H1 (cell line): Measurements from ENCODE around the gene C19orf12. TPM values are rescaled to one million over a fixed set of nuclear protein-coding genes. Genes with fewer than 3 reads are reported as not detected.

Experiments
- CTCF ChIA-PET: fragments of 300-600 bp; sonication (Branson Sonifier 250); formaldehyde crosslinking; loops from one replicate; lab custom pipeline; 2021; ENCODE audit not compliant: partially characterized antibody; lab: Charles Lee
- POLR2A ChIA-PET: fragments of 300-600 bp; sonication (Branson Sonifier 250); formaldehyde crosslinking; loops from one replicate; lab custom pipeline; 2021; ENCODE audit warnings: inconsistent platforms; ENCODE audit not compliant: partially characterized antibody; lab: Charles Lee
- DNase-seq, 2 experiments: peaks; one replicate each; pipeline versions ENCODE4 v3.0.0 to v3.0.0-alpha.2; 2010 to 2022; ENCODE audit warnings: low spot score in 2 of 2, low read depth in 1 of 2, mixed read lengths in 1 of 2
- FAIRE-seq: peaks from 2 replicates; lab custom pipeline; 2011; peaks lifted over from hg19 to GRCh38; lab: Jason Lieb, UNC
- H2AFZ ChIP-seq: 2 replicates; pipeline ENCODE4 v1.8.1; 2012; ENCODE audit warnings: low read length, inconsistent platforms
- H2AK5ac ChIP-seq: 2 replicates; pipeline ENCODE4 v1.6.1; 2013; ENCODE audit warnings: low read depth, low read length
- H2BK120ac ChIP-seq: replicated peaks from 2 replicates; pipeline ENCODE3; 2013; ENCODE audit warnings: low read depth, low read length, inconsistent platforms
- H2BK12ac ChIP-seq: 2 replicates; pipeline ENCODE4 v1.6.1; 2013; ENCODE audit warnings: low read depth, low read length
- H2BK15ac ChIP-seq: 2 replicates; pipeline ENCODE4 v1.6.1; 2013; ENCODE audit warnings: low read length
- H2BK20ac ChIP-seq: 2 replicates; pipeline ENCODE4 v1.6.1; 2013; ENCODE audit warnings: low read length
- H2BK5ac ChIP-seq: 2 replicates; pipeline ENCODE4 v1.6.1; 2013; ENCODE audit warnings: low read depth, low read length
- H3K14ac ChIP-seq: 2 replicates; pipeline ENCODE4 v1.6.1; 2013; ENCODE audit warnings: inconsistent platforms; ENCODE audit not compliant: insufficient read length
- H3K18ac ChIP-seq: 2 replicates; pipeline ENCODE4 v1.6.1; 2013; ENCODE audit warnings: low read length; ENCODE audit errors: extremely low read depth
- H3K23ac ChIP-seq: 2 replicates; pipeline ENCODE4 v1.6.1; 2013; ENCODE audit warnings: inconsistent platforms; ENCODE audit not compliant: insufficient read length
- H3K23me2 ChIP-seq: 2 replicates; pipeline ENCODE4 v1.6.1; 2013; ENCODE audit warnings: low read depth, low read length
- H3K27ac ChIP-seq: 2 replicates; pipeline ENCODE4 v1.6.1; 2011; ENCODE audit warnings: low read depth, low read length, inconsistent platforms
- H3K27me3 ChIP-seq, 4 experiments: replicated peaks in 1 of 4; 1 replicate in 1 of 4; 2 replicates in 3 of 4; pipeline versions ENCODE4 v1.6.1 to v1.8.1; 2011 to 2013; ENCODE audit warnings: low read length in 3 of 4, mild to moderate bottlenecking in 3 of 4, inconsistent platforms in 2 of 4, mixed read lengths in 2 of 4, moderate library complexity in 1 of 4; ENCODE audit not compliant: control insufficient read depth in 3 of 4, insufficient read depth in 3 of 4; ENCODE audit errors: extremely low read depth in 1 of 4
- H3K36me3 ChIP-seq, 4 experiments: 2 replicates each; pipeline versions ENCODE4 v1.6.1 to v1.8.1; 2011 to 2013; ENCODE audit warnings: mild to moderate bottlenecking in 4 of 4, low read length in 3 of 4, moderate library complexity in 2 of 4, control low read depth in 1 of 4, inconsistent platforms in 1 of 4; ENCODE audit not compliant: insufficient read depth in 4 of 4, control insufficient read depth in 2 of 4
- H3K4ac ChIP-seq: replicated peaks from 2 replicates; pipeline ENCODE3; 2013; ENCODE audit warnings: low read length, low read depth, mixed read lengths, inconsistent platforms; ENCODE audit not compliant: insufficient read length
- H3K4me1 ChIP-seq, 4 experiments: replicated peaks in 1 of 4; 1 replicate in 1 of 4; 2 replicates in 3 of 4; pipeline versions ENCODE4 v1.6.1 to v1.8.1; 2011 to 2013; ENCODE audit warnings: low read length in 3 of 4, inconsistent platforms in 2 of 4, mixed read lengths in 1 of 4; ENCODE audit not compliant: insufficient read depth in 4 of 4, control insufficient read depth in 3 of 4
- H3K4me2 ChIP-seq, 2 experiments: 2 replicates each; pipeline versions ENCODE4 v1.6.1 to v1.8.1; 2011 to 2013; ENCODE audit warnings: low read depth in 2 of 2, low read length in 2 of 2, control low read depth in 1 of 2, inconsistent platforms in 1 of 2, mild to moderate bottlenecking in 1 of 2; ENCODE audit not compliant: insufficient read depth in 1 of 2
- H3K4me3 ChIP-seq, 4 experiments: fragments of 200-600, 300-600 bp in 1 of 4; sonication (generic), shearing (Covaris generic), sonication (Bioruptor Twin) in 1 of 4; 2 replicates each; pipeline versions ENCODE4 v1.5.1 to v1.8.1; 2011 to 2016; ENCODE audit warnings: low read length in 4 of 4, low read depth in 3 of 4, control low read depth in 2 of 4, inconsistent platforms in 2 of 4, mild to moderate bottlenecking in 2 of 4, mixed read lengths in 1 of 4, moderate library complexity in 1 of 4; ENCODE audit not compliant: insufficient read depth in 2 of 4; ENCODE audit errors: extremely low read depth in 1 of 4
- H3K56ac ChIP-seq: replicated peaks from 2 replicates; pipeline ENCODE3; 2013; ENCODE audit warnings: low read depth, mild to moderate bottlenecking, mixed read lengths, low read length, inconsistent platforms; ENCODE audit not compliant: insufficient read length
- H3K79me1 ChIP-seq: 2 replicates; pipeline ENCODE4 v1.6.1; 2013; ENCODE audit warnings: low read depth, low read length, control low read depth
- H3K79me2 ChIP-seq, 2 experiments: 2 replicates each; pipeline versions ENCODE4 v1.6.1 to v1.8.1; 2012 to 2013; ENCODE audit warnings: low read length in 2 of 2, mild to moderate bottlenecking in 2 of 2, inconsistent platforms in 1 of 2; ENCODE audit not compliant: insufficient read depth in 2 of 2, control insufficient read depth in 1 of 2
- H3K9ac ChIP-seq, 4 experiments: replicated peaks in 1 of 4; 1 replicate in 1 of 4; 2 replicates in 3 of 4; pipeline versions ENCODE4 v1.6.1 to v1.8.1; 2011 to 2013; ENCODE audit warnings: low read depth in 3 of 4, low read length in 3 of 4, control low read depth in 2 of 4, mild to moderate bottlenecking in 2 of 4, moderate library complexity in 2 of 4, inconsistent platforms in 1 of 4; ENCODE audit errors: extremely low read depth in 1 of 4
- H3K9me3 ChIP-seq, 2 experiments: 2 replicates each; pipeline versions ENCODE4 v1.6.1 to v1.8.1; 2012 to 2013; ENCODE audit warnings: mild to moderate bottlenecking in 2 of 2, moderate library complexity in 2 of 2, control low read depth in 1 of 2, inconsistent platforms in 1 of 2, low read depth in 1 of 2, low read length in 1 of 2, mixed read lengths in 1 of 2; ENCODE audit not compliant: insufficient read depth in 2 of 2
- H4K20me1 ChIP-seq, 2 experiments: replicated peaks in 1 of 2; 2 replicates each; pipeline versions ENCODE3 to v1.8.1; 2011 to 2013; ENCODE audit warnings: inconsistent platforms in 2 of 2, low read length in 2 of 2, mild to moderate bottlenecking in 1 of 2; ENCODE audit not compliant: insufficient read depth in 2 of 2, control insufficient read depth in 1 of 2
- H4K5ac ChIP-seq: 2 replicates; pipeline ENCODE4 v1.6.1; 2013; ENCODE audit warnings: low read length, low read depth, mixed read lengths, inconsistent platforms; ENCODE audit not compliant: insufficient read length
- H4K8ac ChIP-seq: 2 replicates; pipeline ENCODE4 v1.8.0; 2013; ENCODE audit warnings: mild to moderate bottlenecking, moderate library complexity, low read length, inconsistent platforms; ENCODE audit not compliant: insufficient read depth; ENCODE audit errors: extremely low read depth
- H4K91ac ChIP-seq: replicated peaks from 2 replicates; pipeline ENCODE3; 2013; ENCODE audit warnings: low read length, mixed read lengths, inconsistent platforms; ENCODE audit not compliant: insufficient read length
- CTCF ChIP-seq, 3 experiments: IDR thresholded peaks; 1 replicate in 2 of 3; 2 replicates in 1 of 3; pipeline versions ENCODE4 v1.5.1 to v1.6.1; 2011; ENCODE audit warnings: low read length in 3 of 3, mild to moderate bottlenecking in 3 of 3, inconsistent platforms in 2 of 3, low read depth in 1 of 3, moderate library complexity in 1 of 3; ENCODE audit not compliant: insufficient read depth in 1 of 3; ENCODE audit errors: control extremely low read depth in 1 of 3
- SIX5 ChIP-seq: IDR thresholded peaks from 2 replicates; pipeline ENCODE4 v1.6.1; 2011; ENCODE audit warnings: mild to moderate bottlenecking, low read depth, low read length
- WGBS, 2 experiments: shearing (Covaris generic) in 1 of 2; methylation state at CpG; one replicate each; pipeline versions ENCODE4 v1.1.6 to v1.1.7; 2013 to 2015; ENCODE audit warnings: low lambda C conversion rate in 2 of 2, mixed read lengths in 2 of 2, inconsistent platforms in 1 of 2, low coverage in 1 of 2, missing lambda C conversion rate in 1 of 2; ENCODE audit not compliant: insufficient replicate concordance in 2 of 2, insufficient coverage in 1 of 2, insufficient read length in 1 of 2; ENCODE audit errors: extremely low coverage in 1 of 2, missing lambda C conversion rate in 1 of 2; 5-methylcytosine and 5-hydroxymethylcytosine counted together
- polyA plus RNA-seq, 7 experiments: library from polyadenylated mRNA; depleted of rRNA in 3 of 7; stranded (reverse) in 5 of 7; unstranded in 2 of 7; fragments of >200 nt in 5 of 7; fragments of 200-250 nt in 2 of 7; gene quantifications; 1 replicate in 5 of 7; 2 replicates in 1 of 7; 4 replicates in 1 of 7; pipeline versions ENCODE4 v1.2.1 to v1.2.3, GENCODE V29; 2011 to 2013; ENCODE audit warnings: missing spikeins in 2 of 7, mixed read lengths in 2 of 7
- total RNA-seq: library from RNA; stranded (reverse); fragmentation: NEBNext Ultra II Directional; extraction: Animal tissue kit (Norgen Biotek cat#: 25700); gene quantifications from 2 replicates; pipeline ENCODE4 v1.2.1, GENCODE V29; 2021

Gene C19orf12
- total and polyA plus RNA-seq, 2 of the 8 experiments (the other 6 are each of a cell fraction or from before 2014, with no cell fraction given): 10.7 to 11.9 TPM

GRCh38 chr19:29671393-29672160, 43.5 kb downstream of the C19orf12 start:
- peaks cover 21% of the 10 kb centered on the region for H3K79me1 ChIP-seq
- H2BK20ac ChIP-seq: no peak overlapping the region
- no peak overlapping the region for H3K56ac ChIP-seq
- peaks cover 3 to 9% of the 10 kb centered on the region in 2 experiments for H4K20me1 ChIP-seq
- POLR2A ChIA-PET: no interaction called here
- H2BK5ac ChIP-seq: no peak overlapping the region; the same call in 1 of the 2 replicates
- H3K9me3 ChIP-seq: no peaks in the 10 kb centered on the region
- no peak overlapping the region for H2BK12ac ChIP-seq
- no peak overlapping the region for H3K4ac ChIP-seq
- no peak overlapping the region for H3K9ac ChIP-seq
- peaks cover 0 to 16% (median 3%) of the 10 kb centered on the region in 4 experiments; a peak in 5 of 8 replicates for H3K36me3 ChIP-seq
- CTCF ChIA-PET: interaction anchor here (1.0 to 7.8 kb wide), 15 partner anchors 8 to 64 kb away, joined by 3 to 46 read pairs (median 5); no protein-coding TSS in a partner anchor
- H4K91ac ChIP-seq: no peak overlapping the region
- TF ChIP-seq CTCF (IDR thresholded peaks at IDR 0.05; ENCODE audit: control extremely low read depth in 1 of 3, insufficient read depth in 1 of 3, low read depth in 1 of 3, low read length in 3 of 3) (peak; percentile 11 to 28 (median 17); a peak in 2 of 4 replicates), SIX5 (no peak)
- TF ChIP-seq, all 59 proteins: peak for 1
- Histone ChIP-seq H3K79me2 (peaks cover 0 to 39% of the 10 kb centered on the region in 2 experiments; a peak in 1 of 4 replicates), H3K18ac (no peak overlapping the region), H2BK120ac (no peak overlapping the region), H3K4me1 (peaks cover 0 to 21% (median 14%) of the 10 kb centered on the region in 4 experiments; a peak in 6 of 7 replicates), H2AK5ac (no peak overlapping the region), H3K23ac (no peak overlapping the region), H2BK15ac (no peak overlapping the region), H3K4me2 (no peak overlapping the region), H3K14ac (no peak overlapping the region), H3K27me3 (no peaks in the 10 kb centered on the region), H2AFZ (no peak overlapping the region), H4K8ac (peak overlapping the region; percentile 21; the same call in 1 of the 2 replicates), H3K27ac (0 out of 2 replicates have a peak overlapping the region, but pooled peaks have one; percentile 8), H4K5ac (no peak overlapping the region), H3K23me2 (peaks cover 3% of the 10 kb centered on the region; the same call in 1 of the 2 replicates), H3K4me3 (no peak overlapping the region)
- FAIRE-seq: no peak
- no peak for DNase-seq
- WGBS, 2 experiments: 91% methylated on average over 12 of the region's 12 CpGs; no CpG with 5 or more reads in 1 of the 2 experiments
